ENCODE results near the gene VKORC1L1. TPM values are rescaled to one million over a fixed set of nuclear protein-coding genes. Genes with fewer than 3 reads are reported as not detected.
"Not testable (repeated sequence)": the region's sequence is repeated elsewhere in the genome, so short reads cannot be mapped to it uniquely, and the experiment has no call there.

Gene VKORC1L1
- polyA plus RNA-seq, 1 experiment: 21.3 TPM

DNA sequence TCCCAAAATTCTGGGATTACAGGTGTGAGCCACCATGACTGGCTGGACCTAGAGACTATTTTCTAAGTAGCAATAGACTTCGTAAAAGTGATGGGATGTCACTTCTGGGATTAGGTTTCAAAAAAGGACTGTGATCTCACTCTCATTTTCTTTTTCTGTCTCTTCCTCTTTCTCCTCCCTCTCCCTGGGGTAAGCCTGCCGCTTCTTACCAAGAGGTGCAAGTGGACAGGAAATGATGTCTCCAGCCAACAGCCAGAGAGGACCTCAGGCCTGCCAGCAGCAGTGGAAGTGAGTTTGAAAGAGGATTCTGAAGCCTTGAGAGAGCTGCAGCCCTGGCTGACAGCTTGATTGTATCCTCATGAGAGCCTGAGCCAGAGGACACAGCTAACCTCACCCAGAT, 1.4 kb upstream of the VKORC1L1 start:
- POLR2A ChIA-PET; CTCF ChIA-PET; H3K27ac ChIP-seq (ENCODE audit: low read depth, low read length); H3K4me3 ChIP-seq (ENCODE audit: low read depth, low read length); H3K9me3 ChIP-seq (ENCODE audit: control insufficient read depth, insufficient read depth, low read length); DNase-seq (ENCODE audit: low read depth, low spot score); H3K27me3 ChIP-seq (ENCODE audit: control insufficient read depth, insufficient read depth, low read length): not testable (repeated sequence)

DNA sequence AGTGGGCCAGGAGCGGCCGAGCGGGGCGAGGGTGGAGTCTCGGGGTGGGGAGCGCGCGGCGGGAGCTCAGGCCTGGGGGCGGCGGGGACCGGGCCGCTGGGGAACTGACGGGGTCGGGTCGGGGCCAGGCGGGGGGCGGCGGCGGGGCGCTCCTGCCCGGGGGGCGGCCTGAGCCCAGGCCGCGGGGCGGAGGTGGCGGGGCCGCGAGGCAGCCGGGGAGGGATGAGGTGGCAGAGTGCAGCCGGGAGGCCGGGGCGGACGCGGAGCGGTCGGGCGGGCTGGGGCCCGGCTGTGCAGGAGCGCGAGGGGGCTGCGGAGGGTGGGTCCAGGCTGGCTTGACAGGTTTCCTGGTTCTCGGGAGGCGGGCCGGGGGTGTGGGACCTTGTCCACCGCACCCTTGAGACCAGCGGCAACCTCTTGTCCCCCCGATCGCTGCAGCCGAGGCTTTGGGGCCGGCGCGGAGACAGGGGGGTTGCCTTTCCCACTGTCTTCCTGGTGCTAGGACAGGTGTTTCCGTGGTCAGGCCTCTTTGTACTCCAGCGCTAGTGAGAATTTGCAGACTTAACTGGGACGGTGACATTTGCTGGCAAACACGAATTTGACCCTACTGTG, 814 bp downstream of the VKORC1L1 start:
- H3K4me3 ChIP-seq (ENCODE audit: low read depth, low read length): peak overlapping the region; percentile 72
- H3K27ac ChIP-seq (ENCODE audit: low read depth, low read length): peak overlapping the region; percentile 21
- POLR2A ChIA-PET; H3K9me3 ChIP-seq (ENCODE audit: control insufficient read depth, insufficient read depth, low read length); DNase-seq (ENCODE audit: low read depth, low spot score); CTCF ChIA-PET; H3K27me3 ChIP-seq (ENCODE audit: control insufficient read depth, insufficient read depth, low read length): not testable (repeated sequence)

DNA sequence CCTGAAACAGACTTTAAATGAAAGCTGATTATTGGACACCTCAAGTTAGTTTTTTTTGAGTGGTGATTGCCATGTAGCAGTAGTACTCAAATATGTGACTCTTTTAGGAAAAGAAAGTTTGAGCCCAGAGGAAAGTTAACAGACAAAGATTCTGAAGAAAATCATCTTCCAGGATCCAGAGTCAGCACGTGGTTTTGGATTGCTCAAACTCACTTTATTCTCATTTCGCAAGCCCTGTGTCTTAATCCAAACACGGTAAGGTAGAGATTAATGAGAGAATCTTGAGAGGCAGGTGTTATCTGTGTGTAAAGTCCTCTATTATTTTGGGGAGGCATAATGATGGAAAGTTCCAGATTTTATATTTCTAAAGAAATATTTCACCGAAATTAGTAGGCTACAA, 2.8 kb downstream of the VKORC1L1 start:
- CTCF ChIA-PET; H3K27ac ChIP-seq (ENCODE audit: low read depth, low read length); DNase-seq (ENCODE audit: low read depth, low spot score); H3K4me3 ChIP-seq (ENCODE audit: low read depth, low read length); POLR2A ChIA-PET; H3K9me3 ChIP-seq (ENCODE audit: control insufficient read depth, insufficient read depth, low read length); H3K27me3 ChIP-seq (ENCODE audit: control insufficient read depth, insufficient read depth, low read length): not testable (repeated sequence)

DNA sequence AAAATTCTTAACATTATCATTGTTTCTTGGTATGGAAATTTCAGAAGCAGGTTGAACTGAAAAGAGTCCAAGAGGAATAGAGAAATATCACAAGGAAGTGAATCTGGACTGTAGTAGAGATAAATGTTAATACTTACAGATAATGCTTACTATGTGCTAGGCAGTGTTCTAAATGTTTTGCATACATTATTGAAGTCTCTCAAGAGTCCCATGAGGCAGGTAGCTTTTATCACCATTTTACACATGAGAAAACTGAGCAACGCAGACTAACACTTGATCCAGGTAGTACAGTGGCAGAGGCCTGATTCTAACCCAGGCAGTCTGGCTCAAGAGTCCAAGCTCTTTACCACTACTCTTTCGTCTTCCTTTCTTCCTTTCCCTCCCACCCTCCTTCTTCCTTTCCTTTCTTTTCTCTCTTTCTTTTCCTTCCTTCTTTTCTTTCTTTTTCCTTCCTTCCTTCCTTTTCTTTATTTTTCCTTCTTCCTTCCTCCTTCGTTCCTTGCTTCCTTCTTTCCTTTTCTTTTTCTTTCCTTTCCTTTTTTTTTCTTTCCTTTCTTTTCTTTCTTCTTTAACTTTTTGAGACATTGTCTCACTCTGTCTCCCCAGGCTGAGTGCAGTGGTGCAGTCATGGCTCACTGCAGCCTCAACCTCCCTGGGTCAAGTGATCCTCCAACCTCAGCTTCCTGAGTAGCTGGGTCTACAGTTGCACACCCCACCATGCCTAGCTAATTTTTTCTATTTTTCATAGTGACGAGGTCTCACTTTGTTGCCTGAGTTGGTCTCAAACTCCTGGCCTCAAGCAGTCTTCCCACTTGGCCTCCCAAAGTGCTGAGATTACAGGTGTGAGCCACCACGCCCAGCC, 6.6 kb downstream of the VKORC1L1 start:
- POLR2A ChIA-PET: interaction anchor here (0.6 kb wide), 1 partner anchor 53 kb away, joined by 7 read pairs; no protein-coding TSS in a partner anchor
- H3K4me3 ChIP-seq (ENCODE audit: low read depth, low read length); H3K27me3 ChIP-seq (ENCODE audit: control insufficient read depth, insufficient read depth, low read length); H3K9me3 ChIP-seq (ENCODE audit: control insufficient read depth, insufficient read depth, low read length); H3K27ac ChIP-seq (ENCODE audit: low read depth, low read length); CTCF ChIA-PET; DNase-seq (ENCODE audit: low read depth, low spot score): not testable (repeated sequence)

DNA sequence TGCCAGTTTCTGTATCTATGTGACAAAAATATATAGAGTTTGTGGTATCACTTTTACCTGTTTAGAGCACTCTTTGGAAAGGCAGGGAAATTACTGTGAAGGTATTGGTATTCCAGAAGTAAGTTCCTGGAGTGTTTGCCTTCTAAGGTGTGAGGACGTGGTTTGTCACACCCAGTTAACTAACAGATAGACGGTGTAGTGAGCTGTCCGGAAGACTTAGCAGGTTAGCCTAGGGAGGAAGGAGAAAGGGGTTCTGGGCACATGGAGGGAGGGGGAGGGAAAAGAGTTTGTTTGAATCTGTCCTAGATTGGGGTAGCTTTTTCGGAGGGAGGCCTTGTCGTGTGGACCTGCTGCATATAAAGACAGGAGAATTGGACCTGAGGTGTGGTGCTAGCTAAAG, 7.4 kb downstream of the VKORC1L1 start:
- H3K27ac ChIP-seq (ENCODE audit: low read depth, low read length); H3K9me3 ChIP-seq (ENCODE audit: control insufficient read depth, insufficient read depth, low read length); H3K27me3 ChIP-seq (ENCODE audit: control insufficient read depth, insufficient read depth, low read length); CTCF ChIA-PET; DNase-seq (ENCODE audit: low read depth, low spot score); H3K4me3 ChIP-seq (ENCODE audit: low read depth, low read length): not testable (repeated sequence)
- POLR2A ChIA-PET: interaction anchor here (0.6 kb wide), 1 partner anchor 53 kb away, joined by 7 read pairs; no protein-coding TSS in a partner anchor

DNA sequence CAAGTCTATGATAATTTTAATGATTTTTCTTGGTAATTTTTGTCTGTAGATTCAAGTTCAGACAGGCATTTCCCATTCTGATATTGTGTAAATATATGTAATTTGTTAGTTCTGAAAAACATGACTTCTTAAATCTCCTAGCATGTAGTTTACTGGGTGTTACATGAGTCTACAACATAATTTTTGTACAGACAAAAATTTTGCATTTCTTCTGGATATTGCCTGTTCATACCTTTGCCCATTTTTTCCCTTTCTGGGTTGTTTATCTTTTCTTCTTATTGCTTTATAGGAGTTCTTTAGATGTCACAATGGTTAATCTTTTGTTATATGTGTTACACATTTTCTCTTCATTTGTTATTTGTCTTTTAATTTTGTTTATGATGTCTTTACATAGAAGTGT, 12.1 kb downstream of the VKORC1L1 start:
- DNase-seq (ENCODE audit: low read depth, low spot score); CTCF ChIA-PET; H3K27me3 ChIP-seq (ENCODE audit: control insufficient read depth, insufficient read depth, low read length); H3K4me3 ChIP-seq (ENCODE audit: low read depth, low read length); H3K9me3 ChIP-seq (ENCODE audit: control insufficient read depth, insufficient read depth, low read length); H3K27ac ChIP-seq (ENCODE audit: low read depth, low read length); POLR2A ChIA-PET: not testable (repeated sequence)

DNA sequence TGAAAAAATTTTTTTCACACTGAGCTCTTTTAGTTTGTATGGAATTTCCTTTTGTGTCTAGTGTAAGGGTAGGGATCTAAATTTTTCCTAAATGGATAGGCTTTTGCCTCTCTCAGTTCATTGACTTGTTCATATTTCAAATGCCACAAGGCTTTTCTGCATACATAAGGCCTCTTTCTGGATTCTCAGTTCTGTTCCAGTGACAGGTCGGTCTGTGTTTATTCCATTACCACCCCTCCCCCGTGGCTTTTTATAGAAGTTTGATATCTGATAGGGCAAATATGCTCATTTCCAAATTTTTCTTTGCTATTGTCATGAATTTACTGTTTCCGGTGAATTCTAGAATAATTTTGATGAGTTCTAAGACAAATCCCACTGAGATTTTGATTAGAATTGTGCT, 12.7 kb downstream of the VKORC1L1 start:
- POLR2A ChIA-PET; H3K4me3 ChIP-seq (ENCODE audit: low read depth, low read length); H3K9me3 ChIP-seq (ENCODE audit: control insufficient read depth, insufficient read depth, low read length); CTCF ChIA-PET; DNase-seq (ENCODE audit: low read depth, low spot score); H3K27me3 ChIP-seq (ENCODE audit: control insufficient read depth, insufficient read depth, low read length); H3K27ac ChIP-seq (ENCODE audit: low read depth, low read length): not testable (repeated sequence)

DNA sequence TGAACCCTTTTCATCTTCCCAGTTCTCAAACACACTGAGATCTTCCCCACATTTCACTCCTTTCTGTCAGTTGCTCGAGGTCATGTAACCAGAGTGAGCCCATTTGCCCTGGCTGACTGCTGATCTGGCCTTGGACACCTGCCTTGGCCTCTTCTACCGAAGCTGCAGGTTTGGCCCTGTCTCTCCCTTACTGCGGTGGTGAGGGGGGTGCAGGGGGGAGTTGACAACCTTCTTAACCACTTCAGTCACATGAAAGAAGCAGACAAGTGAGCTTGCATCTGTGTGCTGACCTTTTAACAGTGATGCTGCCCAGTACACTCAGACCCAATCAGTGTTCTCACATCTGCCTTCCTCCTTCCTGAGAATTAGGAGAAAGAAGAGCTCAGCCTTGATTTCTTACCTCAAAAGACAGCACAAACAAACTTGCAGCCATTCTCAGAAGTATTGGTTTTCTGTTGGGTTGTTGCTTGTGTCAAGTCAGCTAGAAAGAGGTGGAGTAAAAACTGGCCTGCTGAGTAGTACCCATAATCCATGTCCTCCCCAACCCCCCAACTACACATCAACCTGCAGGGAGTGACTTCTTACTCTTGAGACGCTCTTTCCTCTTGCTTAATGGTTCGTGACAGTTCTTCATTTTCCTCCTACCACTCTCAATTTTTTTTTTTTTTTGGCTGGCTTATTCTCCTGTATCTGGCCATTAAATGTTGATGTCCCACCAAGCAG, 15.7 kb downstream of the VKORC1L1 start:
- H3K27me3 ChIP-seq (ENCODE audit: control insufficient read depth, insufficient read depth, low read length); H3K27ac ChIP-seq (ENCODE audit: low read depth, low read length); H3K9me3 ChIP-seq (ENCODE audit: control insufficient read depth, insufficient read depth, low read length); DNase-seq (ENCODE audit: low read depth, low spot score); CTCF ChIA-PET; H3K4me3 ChIP-seq (ENCODE audit: low read depth, low read length); POLR2A ChIA-PET: not testable (repeated sequence)

DNA sequence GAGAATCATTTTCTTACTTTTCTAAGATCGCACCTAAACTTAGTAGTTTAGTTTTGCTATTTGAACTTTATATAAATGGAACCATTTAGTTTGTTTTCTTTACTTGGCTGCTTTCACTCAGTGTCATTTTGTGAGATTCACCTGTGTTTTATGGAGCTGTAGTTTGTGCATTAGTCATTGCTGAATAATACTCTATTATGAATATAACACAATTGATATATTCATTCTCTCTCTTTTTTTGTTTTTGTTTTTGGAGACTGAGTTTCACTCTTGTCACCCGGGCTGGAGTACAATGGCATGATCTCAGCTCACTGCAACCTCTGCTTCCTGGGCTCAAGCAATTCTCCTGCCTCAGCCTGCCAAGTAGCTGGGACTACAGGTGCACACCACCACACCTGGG, 16.8 kb downstream of the VKORC1L1 start:
- CTCF ChIA-PET; H3K4me3 ChIP-seq (ENCODE audit: low read depth, low read length); DNase-seq (ENCODE audit: low read depth, low spot score); POLR2A ChIA-PET; H3K9me3 ChIP-seq (ENCODE audit: control insufficient read depth, insufficient read depth, low read length); H3K27ac ChIP-seq (ENCODE audit: low read depth, low read length); H3K27me3 ChIP-seq (ENCODE audit: control insufficient read depth, insufficient read depth, low read length): not testable (repeated sequence)

Measured in AG04450 (cell line).